Hepatocyte (in vitro differentiated cells): Measurements from ENCODE around the gene MKRN2OS. TPM values are rescaled to one million over a fixed set of nuclear protein-coding genes. Genes with fewer than 3 reads are reported as not detected.

Experiments used
- DNase-seq: peaks from one replicate; pipeline ENCODE4 v3.0.0-alpha.2; 2016; ENCODE audit warnings: low spot score
- H2AFZ ChIP-seq: fragments of 200-600 bp; sonication (generic); 2 replicates; pipeline ENCODE4 v1.6.0; 2016; ENCODE audit warnings: antibody characterized with exemption, mild to moderate bottlenecking
- H3K27ac ChIP-seq: fragments of 200-600 bp; sonication (generic); 2 replicates; pipeline ENCODE4 v1.5.1; 2016; ENCODE audit warnings: mild to moderate bottlenecking
- H3K27me3 ChIP-seq: fragments of 200-600 bp; sonication (generic); 2 replicates; pipeline ENCODE4 v1.6.1; 2016
- H3K36me3 ChIP-seq: fragments of 200-600 bp; sonication (generic); replicated peaks from 2 replicates; pipeline ENCODE4 v1.5.1; 2016; ENCODE audit warnings: low read depth; ENCODE audit not compliant: insufficient read depth
- H3K4me1 ChIP-seq: fragments of 200-600 bp; sonication (generic); 2 replicates; pipeline ENCODE4 v1.5.1; 2016; ENCODE audit warnings: mild to moderate bottlenecking, moderate library complexity; ENCODE audit not compliant: insufficient read depth
- H3K4me2 ChIP-seq: fragments of 200-600 bp; sonication (generic); 2 replicates; pipeline ENCODE4 v1.6.0; 2016
- H3K4me3 ChIP-seq: fragments of 200-600 bp; sonication (generic); 2 replicates; pipeline ENCODE4 v1.5.1; 2016; ENCODE audit warnings: mild to moderate bottlenecking
- H3K79me2 ChIP-seq: fragments of 200-600 bp; sonication (generic); 2 replicates; pipeline ENCODE4 v1.6.0; 2017; ENCODE audit warnings: mild to moderate bottlenecking
- H3K9me2 ChIP-seq: fragments of 200-600 bp; sonication (generic); replicated peaks from 2 replicates; pipeline ENCODE4 v1.6.0; 2017; ENCODE audit warnings: mild to moderate bottlenecking; ENCODE audit not compliant: insufficient read depth
- H3K9me3 ChIP-seq: fragments of 200-600 bp; sonication (generic); 2 replicates; pipeline ENCODE4 v1.5.1; 2016; ENCODE audit warnings: low read depth, mild to moderate bottlenecking
- H4K20me1 ChIP-seq: fragments of 200-600 bp; sonication (generic); 2 replicates; pipeline ENCODE4 v1.6.0; 2016; ENCODE audit warnings: mild to moderate bottlenecking; ENCODE audit not compliant: insufficient read depth, poor library complexity, severe bottlenecking
- CTCF ChIP-seq: fragments of 200-600 bp; sonication (generic); IDR thresholded peaks from 2 replicates; pipeline ENCODE4 v1.5.1; 2016; ENCODE audit warnings: antibody characterized with exemption, mild to moderate bottlenecking; ENCODE audit not compliant: poor library complexity
- EZH2 ChIP-seq: fragments of 200-600 bp; sonication (generic); IDR thresholded peaks from 2 replicates; pipeline ENCODE4 v1.6.1; 2016; ENCODE audit warnings: antibody characterized with exemption, mild to moderate bottlenecking, borderline replicate concordance
- EZH2phosphoT487 ChIP-seq: fragments of 200-600 bp; sonication (generic); IDR thresholded peaks from one replicate; pipeline ENCODE4 v1.6.1; 2018; ENCODE audit warnings: antibody characterized with exemption, mild to moderate bottlenecking, low read depth, moderate library complexity; ENCODE audit not compliant: unreplicated experiment, severe bottlenecking
- WGBS: methylation state at CpG from one replicate; pipeline ENCODE4 v1.1.6; 2016; ENCODE audit warnings: low lambda C conversion rate; ENCODE audit errors: missing lambda C conversion rate; 5-methylcytosine and 5-hydroxymethylcytosine counted together
- polyA plus RNA-seq: library from polyadenylated mRNA; unstranded; fragments of >200 nt; fragmentation: Nextera tagmentation; extraction: Ambion mirVana; gene quantifications from 2 replicates; pipeline ENCODE4 v1.2.1, GENCODE V29; 2016
- total RNA-seq: library from RNA; depleted of rRNA; stranded (reverse); fragments of >200 nt; gene quantifications from 2 replicates; pipeline ENCODE4 v1.2.3, GENCODE V29; 2014

The MKRN2OS gene
- total and polyA plus RNA-seq, 2 experiments from 2014 or later, result 3.0 to 3.3 TPM

GRCh38 chr3:12578742-12579141 is 33.4 kb upstream of the MKRN2OS start:
- Histone ChIP-seq H3K9me3 (no peaks in the 10 kb centered on the region), H3K4me2 (no peak overlapping the region), H3K4me3 (no peak overlapping the region), H3K27me3 (no peaks in the 10 kb centered on the region), H3K27ac (no peak overlapping the region), H3K79me2 (no peaks in the 10 kb centered on the region), H3K4me1 (peaks cover 4% of the 10 kb centered on the region), H2AFZ (no peak overlapping the region), H3K36me3 (no peaks in the 10 kb centered on the region), H4K20me1 (no peaks in the 10 kb centered on the region), H3K9me2 (no peaks in the 10 kb centered on the region)
- 81% methylated on average over 2 of the region's 2 CpGs for WGBS
- no peak for TF ChIP-seq EZH2phosphoT487
- no peak for TF ChIP-seq CTCF
- no peak for DNase-seq

- DNase-seq, result no peak
- Histone ChIP-seq H3K4me2 (no peak overlapping the region), H3K9me2 (no peaks in the 10 kb centered on the region), H4K20me1 (no peaks in the 10 kb centered on the region), H3K36me3 (no peaks in the 10 kb centered on the region), H3K27ac (no peak overlapping the region), H3K27me3 (no peaks in the 10 kb centered on the region), H2AFZ (no peak overlapping the region), H3K4me1 (peaks cover 4% of the 10 kb centered on the region), H3K9me3 (no peaks in the 10 kb centered on the region), H3K79me2 (no peaks in the 10 kb centered on the region), H3K4me3 (no peak overlapping the region)
- WGBS, result 90% methylated on average over 5 of the region's 5 CpGs
- TF ChIP-seq CTCF (no peak), EZH2phosphoT487 (no peak), EZH2 (no peak)
These were observed 32.1 kb upstream of the MKRN2OS start for GRCh38 chr3:12577379-12577778.

DNA sequence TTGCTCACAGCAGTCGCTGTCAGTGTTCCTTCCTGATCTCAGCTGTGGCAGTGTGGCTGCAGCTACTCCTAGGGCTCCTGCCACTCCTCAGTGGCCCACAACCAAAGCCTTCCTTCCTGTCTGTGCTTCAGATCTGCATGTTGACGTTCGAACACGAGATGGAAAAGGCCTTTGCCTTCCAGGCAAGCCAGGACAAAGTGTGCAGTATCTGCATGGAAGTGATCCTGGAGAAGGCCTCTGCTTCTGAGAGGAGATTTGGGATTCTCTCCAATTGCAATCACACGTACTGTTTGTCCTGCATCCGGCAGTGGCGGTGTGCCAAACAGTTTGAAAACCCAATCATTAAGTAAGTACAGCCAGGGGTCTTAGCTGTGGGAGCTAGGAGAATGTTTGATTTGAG is 29.4 kb upstream of the MKRN2OS start:
- no peak overlapping the region for H3K27ac ChIP-seq
- peaks cover 6% of the 10 kb centered on the region for H3K79me2 ChIP-seq
- H3K27me3 ChIP-seq, result no peaks in the 10 kb centered on the region
- H3K4me3 ChIP-seq, result no peak overlapping the region
- 94% methylated on average over 7 of the region's 7 CpGs for WGBS
- no peaks in the 10 kb centered on the region for H3K9me2 ChIP-seq
- no peak overlapping the region for H2AFZ ChIP-seq
- no peaks in the 10 kb centered on the region for H4K20me1 ChIP-seq
- no peak for DNase-seq
- H3K9me3 ChIP-seq, result no peaks in the 10 kb centered on the region
- H3K4me1 ChIP-seq, result peaks cover 2% of the 10 kb centered on the region
- no peaks in the 10 kb centered on the region for H3K36me3 ChIP-seq
- no peak overlapping the region for H3K4me2 ChIP-seq
- TF ChIP-seq EZH2 (no peak), CTCF (no peak), EZH2phosphoT487 (no peak)

DNA sequence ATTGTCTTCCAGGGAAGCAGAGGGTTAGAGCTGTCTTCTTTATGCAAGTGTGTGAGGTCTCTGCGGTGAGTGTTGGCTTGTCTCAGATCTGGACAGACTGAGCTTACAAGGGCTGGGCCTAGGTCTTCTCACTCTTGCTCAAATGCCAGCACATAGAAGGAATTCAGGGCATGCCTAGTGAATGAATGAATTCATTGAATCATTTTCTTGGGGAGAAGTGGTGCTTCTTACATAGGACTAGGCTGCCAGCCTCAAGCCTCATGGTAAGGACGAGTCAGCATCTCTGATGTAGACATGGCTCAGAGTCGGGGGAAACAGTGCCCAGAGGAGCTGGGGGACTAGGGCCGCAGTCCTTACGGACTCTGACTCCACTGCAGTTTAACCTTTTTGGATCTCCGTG is 28.8 kb upstream of the MKRN2OS start:
- H3K9me2 ChIP-seq, result no peaks in the 10 kb centered on the region
- no peak overlapping the region for H3K4me3 ChIP-seq
- 99% methylated on average over 6 of the region's 6 CpGs for WGBS
- no peak for DNase-seq
- no peak for TF ChIP-seq CTCF
- TF ChIP-seq EZH2, result no peak
- TF ChIP-seq EZH2phosphoT487, result no peak
- H3K4me2 ChIP-seq, result no peak overlapping the region
- H3K79me2 ChIP-seq, result peaks cover 11% of the 10 kb centered on the region
- no peaks in the 10 kb centered on the region for H3K4me1 ChIP-seq
- no peaks in the 10 kb centered on the region for H3K9me3 ChIP-seq
- no peaks in the 10 kb centered on the region for H4K20me1 ChIP-seq
- no peak overlapping the region for H3K27ac ChIP-seq
- H2AFZ ChIP-seq, result no peak overlapping the region
- no peaks in the 10 kb centered on the region for H3K27me3 ChIP-seq
- H3K36me3 ChIP-seq, result no peaks in the 10 kb centered on the region
